Measurements from ENCODE around the gene GANAB. TPM values are rescaled to one million over a fixed set of nuclear protein-coding genes. Genes with fewer than 3 reads are reported as not detected.

Gene GANAB
- total and polyA plus RNA-seq, 2 of the 13 experiments (the other 11 are each of a cell fraction or from before 2014, with no cell fraction given) = 99.5 to 234 TPM

GRCh38 chr11:62665075-62665598 is 18.7 kb upstream of the GANAB start, which contains the start of the genes C11orf98 and CSKMT (continued):
- peak; percentile 38; the same call in 1 of the 2 replicates for TF ChIP-seq ZHX2 (IDR thresholded peaks at IDR 0.05; ENCODE audit: low read depth)
- no peak; the same call in 1 of the 2 replicates for TF ChIP-seq ZHX2 (CRISPR knock-in tag; IDR thresholded peaks at IDR 0.05; ENCODE audit: borderline replicate concordance)
- peak; percentile 97 for TF ChIP-seq AGO2 (optimal IDR thresholded peaks at IDR 0.05; ENCODE audit: low read depth, low read length)
- TF ChIP-seq POLR2AphosphoS5 (IDR thresholded peaks at IDR 0.05; ENCODE audit: low read depth, low read length) = peak; percentile 99
- TF ChIP-seq MTA3 (CRISPR knock-in tag; IDR thresholded peaks at IDR 0.05) = no peak
- TF ChIP-seq FOXA1 (IDR thresholded peaks at IDR 0.05) = no peak
- TF ChIP-seq FOXA1 (CRISPR knock-in tag; IDR thresholded peaks at IDR 0.05) = no peak
- TF ChIP-seq PRDM15 (CRISPR knock-in tag; IDR thresholded peaks at IDR 0.05) = peak; percentile 95
- TF ChIP-seq ZBTB10 (CRISPR knock-in tag; IDR thresholded peaks at IDR 0.05; ENCODE audit: borderline replicate concordance) = no peak
- TF ChIP-seq CBX5 (CRISPR knock-in tag; IDR thresholded peaks at IDR 0.05; ENCODE audit: borderline replicate concordance) = peak; percentile 36; the same call in 1 of the 2 replicates
- TF ChIP-seq THAP9 (CRISPR knock-in tag; IDR thresholded peaks at IDR 0.05; ENCODE audit: borderline replicate concordance) = peak; percentile 49; the same call in 1 of the 2 replicates
